ENCODE measurements around the gene TSPAN4.

The TSPAN4 gene

DNA sequence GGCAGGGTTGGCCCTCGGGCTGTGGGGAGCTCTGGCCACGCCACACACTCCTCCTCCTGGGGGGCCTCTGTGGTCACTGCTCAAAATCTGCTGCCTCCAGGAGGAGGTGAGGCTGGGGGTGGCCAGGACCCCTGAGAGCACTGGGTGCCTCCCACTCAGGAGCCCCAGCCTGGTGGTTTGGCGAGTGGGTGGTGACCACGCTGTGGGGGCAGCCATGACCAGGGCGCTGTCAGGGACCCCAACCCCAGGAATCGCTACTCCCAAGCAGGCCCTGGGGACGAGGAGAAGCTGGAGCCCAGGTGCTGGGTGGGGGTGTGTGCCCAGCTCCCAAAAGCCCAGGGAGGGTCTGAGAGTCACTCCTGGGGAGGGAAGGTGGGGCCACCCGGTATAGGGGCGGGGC lies 30.1 kb downstream of the TSPAN4 start:
- TF ChIP-seq, protein P1, sequence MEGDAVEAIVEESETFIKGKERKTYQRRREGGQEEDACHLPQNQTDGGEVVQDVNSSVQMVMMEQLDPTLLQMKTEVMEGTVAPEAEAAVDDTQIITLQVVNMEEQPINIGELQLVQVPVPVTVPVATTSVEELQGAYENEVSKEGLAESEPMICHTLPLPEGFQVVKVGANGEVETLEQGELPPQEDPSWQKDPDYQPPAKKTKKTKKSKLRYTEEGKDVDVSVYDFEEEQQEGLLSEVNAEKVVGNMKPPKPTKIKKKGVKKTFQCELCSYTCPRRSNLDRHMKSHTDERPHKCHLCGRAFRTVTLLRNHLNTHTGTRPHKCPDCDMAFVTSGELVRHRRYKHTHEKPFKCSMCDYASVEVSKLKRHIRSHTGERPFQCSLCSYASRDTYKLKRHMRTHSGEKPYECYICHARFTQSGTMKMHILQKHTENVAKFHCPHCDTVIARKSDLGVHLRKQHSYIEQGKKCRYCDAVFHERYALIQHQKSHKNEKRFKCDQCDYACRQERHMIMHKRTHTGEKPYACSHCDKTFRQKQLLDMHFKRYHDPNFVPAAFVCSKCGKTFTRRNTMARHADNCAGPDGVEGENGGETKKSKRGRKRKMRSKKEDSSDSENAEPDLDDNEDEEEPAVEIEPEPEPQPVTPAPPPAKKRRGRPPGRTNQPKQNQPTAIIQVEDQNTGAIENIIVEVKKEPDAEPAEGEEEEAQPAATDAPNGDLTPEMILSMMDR (IDR thresholded peaks at IDR 0.05; ENCODE audit: low read depth, low read length) = no peak
- DNase-seq = no peak
- no peaks in the 10 kb centered on the region for H3K27me3 ChIP-seq
- H3K36me3 ChIP-seq = no peaks in the 10 kb centered on the region; the same call in 1 of the 2 replicates
- no peaks in the 10 kb centered on the region for H3K9me3 ChIP-seq
- no peak overlapping the region for H3K4me3 ChIP-seq (ENCODE audit: low read depth, low read length)
- no peaks in the 10 kb centered on the region for H3K4me1 ChIP-seq

DNA sequence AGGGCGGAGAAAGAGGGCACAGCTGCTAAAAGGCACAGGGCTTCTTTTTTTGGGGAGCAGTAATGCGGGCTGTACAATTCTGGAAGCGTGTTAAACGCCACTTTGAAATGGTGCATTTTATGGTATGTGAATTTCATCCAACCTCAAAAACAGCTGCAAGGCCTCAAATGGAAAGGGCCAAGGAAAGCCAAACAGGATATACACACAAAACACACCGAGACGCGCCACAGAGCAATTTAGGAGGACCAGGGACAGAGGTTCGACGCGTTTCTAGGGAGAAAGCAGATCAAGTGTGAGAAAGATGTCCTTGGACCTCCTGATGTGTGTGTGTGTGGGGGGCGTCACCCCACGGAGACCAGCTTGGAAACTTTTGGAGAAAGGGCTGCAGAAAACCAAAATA lies 31.1 kb downstream of the TSPAN4 start:
- H3K36me3 ChIP-seq = no peaks in the 10 kb centered on the region; the same call in 1 of the 2 replicates
- TF ChIP-seq, protein P1 (IDR thresholded peaks at IDR 0.05; ENCODE audit: low read depth, low read length) = no peak

DNA sequence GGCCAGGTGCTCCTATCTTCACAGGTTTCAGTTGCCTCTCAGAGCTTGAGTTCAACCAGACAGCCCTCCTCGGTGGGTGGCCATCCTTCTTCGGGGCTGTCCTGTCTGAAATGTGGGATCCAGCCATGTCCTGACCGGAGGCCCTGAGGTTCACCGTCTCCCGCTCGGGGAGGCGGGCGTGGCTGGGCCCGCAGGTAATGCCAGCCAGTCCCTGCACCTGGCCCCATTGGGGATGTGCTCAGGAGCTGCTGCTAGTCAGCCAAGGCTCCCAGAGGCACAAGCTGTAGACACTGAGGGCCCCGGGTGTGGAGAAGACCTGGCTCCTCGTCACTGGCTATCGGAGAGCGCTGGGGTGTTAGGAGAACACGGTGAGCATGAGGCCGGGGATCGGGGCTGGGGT lies 32.6 kb downstream of the TSPAN4 start:
- no peak for DNase-seq
- no peak overlapping the region for H3K4me3 ChIP-seq (ENCODE audit: low read depth, low read length)
- no peaks in the 10 kb centered on the region for H3K27me3 ChIP-seq
- TF ChIP-seq, protein P1 (IDR thresholded peaks at IDR 0.05; ENCODE audit: low read depth, low read length) = no peak
- no peaks in the 10 kb centered on the region for H3K4me1 ChIP-seq
- no peaks in the 10 kb centered on the region for H3K9me3 ChIP-seq
- H3K36me3 ChIP-seq = no peaks in the 10 kb centered on the region

More for the DNA sequence above, 31.1 kb downstream of the TSPAN4 start:
- H3K27me3 ChIP-seq = no peaks in the 10 kb centered on the region
- DNase-seq = no peak
- no peaks in the 10 kb centered on the region for H3K9me3 ChIP-seq
- no peaks in the 10 kb centered on the region for H3K4me1 ChIP-seq
- no peak overlapping the region for H3K4me3 ChIP-seq (ENCODE audit: low read depth, low read length)

DNA sequence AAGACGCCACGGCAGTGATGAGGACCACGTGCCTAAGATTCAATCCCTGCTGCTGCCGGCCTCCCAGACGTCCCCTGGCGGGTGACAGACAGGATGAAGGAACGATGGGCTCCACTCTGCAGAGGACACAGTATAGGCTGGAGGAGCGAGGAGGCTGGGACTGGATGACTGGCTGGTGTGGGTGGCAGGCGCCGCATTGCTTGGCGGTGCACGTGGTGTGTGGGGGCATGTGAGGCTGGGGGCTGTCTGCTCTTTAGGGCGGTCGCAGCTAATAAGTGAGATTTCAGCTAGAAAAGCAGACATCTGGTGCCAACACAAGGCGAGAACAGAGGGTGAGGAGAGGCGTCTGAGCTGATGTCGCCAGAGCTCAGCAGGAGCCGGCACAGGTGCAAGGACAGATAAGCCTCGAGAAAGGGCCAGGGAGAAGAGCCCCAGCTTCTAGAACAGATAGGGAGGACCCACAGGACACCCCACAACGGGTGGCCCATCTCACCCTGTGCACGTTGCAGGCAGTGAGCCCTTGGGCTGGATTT lies 33.2 kb downstream of the TSPAN4 start:
- no peaks in the 10 kb centered on the region for H3K4me1 ChIP-seq
- H3K36me3 ChIP-seq = no peaks in the 10 kb centered on the region
- TF ChIP-seq, protein P1 (IDR thresholded peaks at IDR 0.05; ENCODE audit: low read depth, low read length) = no peak
- no peaks in the 10 kb centered on the region for H3K27me3 ChIP-seq
- H3K9me3 ChIP-seq = no peaks in the 10 kb centered on the region
- DNase-seq = no peak
- no peak overlapping the region for H3K4me3 ChIP-seq (ENCODE audit: low read depth, low read length)

DNA sequence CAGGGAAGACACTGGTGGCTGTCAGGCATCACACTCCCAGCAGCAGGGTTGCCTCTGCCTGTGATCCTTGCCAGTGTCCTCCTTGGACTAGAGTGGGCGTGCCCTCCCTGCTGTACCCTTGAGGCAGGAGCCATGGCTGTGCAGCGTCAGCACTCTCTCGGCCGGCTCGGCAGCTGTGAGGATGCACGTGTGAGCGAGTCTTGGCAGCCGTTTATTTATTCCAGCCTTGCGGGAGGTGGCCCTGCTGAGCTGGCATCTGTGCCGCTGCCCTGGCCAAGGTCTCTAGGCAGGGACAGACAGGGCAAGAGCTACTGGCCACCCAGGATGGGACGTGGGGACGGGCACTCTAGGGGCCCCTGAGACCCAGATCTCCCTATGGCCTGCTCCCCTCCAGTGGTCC lies 33.9 kb downstream of the TSPAN4 start:
- H3K27me3 ChIP-seq = no peaks in the 10 kb centered on the region
- no peaks in the 10 kb centered on the region for H3K9me3 ChIP-seq
- H3K4me1 ChIP-seq = no peaks in the 10 kb centered on the region
- no peak overlapping the region for H3K4me3 ChIP-seq (ENCODE audit: low read depth, low read length)
- no peaks in the 10 kb centered on the region for H3K36me3 ChIP-seq
- TF ChIP-seq, protein P1 (IDR thresholded peaks at IDR 0.05; ENCODE audit: low read depth, low read length) = no peak
- DNase-seq = no peak

DNA sequence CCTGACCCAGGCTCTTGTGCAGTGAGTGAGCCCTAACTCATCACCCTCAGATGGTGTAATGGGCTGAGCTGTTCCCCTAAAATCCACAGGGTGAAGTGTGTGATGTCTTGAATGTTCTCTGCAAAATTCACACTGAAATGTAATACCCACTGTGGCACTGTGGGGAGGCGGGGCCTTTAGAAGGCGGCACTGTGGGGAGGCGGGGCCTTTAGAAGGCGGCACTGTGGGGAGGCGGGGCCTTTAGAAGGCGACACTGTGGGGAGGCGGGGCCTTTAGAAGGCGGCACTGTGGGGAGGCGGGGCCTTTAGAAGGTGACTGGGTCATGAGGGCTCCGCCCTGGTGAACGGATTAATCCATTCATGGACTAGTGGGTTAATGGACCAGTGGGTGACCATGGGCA lies 34.9 kb downstream of the TSPAN4 start:
- TF ChIP-seq, protein P1 (IDR thresholded peaks at IDR 0.05; ENCODE audit: low read depth, low read length) = no peak
- Histone ChIP-seq H3K36me3 (no peaks in the 10 kb centered on the region), H3K4me3 (ENCODE audit: low read depth, low read length) (no peak overlapping the region), H3K27me3 (no peaks in the 10 kb centered on the region), H3K4me1 (no peaks in the 10 kb centered on the region), H3K9me3 (no peaks in the 10 kb centered on the region)
- peak; percentile 69 for DNase-seq

Measured in BE2C (cell line).